ENCODE data around the gene SNRK. TPM values are rescaled to one million over a fixed set of nuclear protein-coding genes. Genes with fewer than 3 reads are reported as not detected.

Gene SNRK
- total RNA-seq, 4 donors from 2014 or later = 30.7 to 50.4 (median 45.8) TPM

DNA sequence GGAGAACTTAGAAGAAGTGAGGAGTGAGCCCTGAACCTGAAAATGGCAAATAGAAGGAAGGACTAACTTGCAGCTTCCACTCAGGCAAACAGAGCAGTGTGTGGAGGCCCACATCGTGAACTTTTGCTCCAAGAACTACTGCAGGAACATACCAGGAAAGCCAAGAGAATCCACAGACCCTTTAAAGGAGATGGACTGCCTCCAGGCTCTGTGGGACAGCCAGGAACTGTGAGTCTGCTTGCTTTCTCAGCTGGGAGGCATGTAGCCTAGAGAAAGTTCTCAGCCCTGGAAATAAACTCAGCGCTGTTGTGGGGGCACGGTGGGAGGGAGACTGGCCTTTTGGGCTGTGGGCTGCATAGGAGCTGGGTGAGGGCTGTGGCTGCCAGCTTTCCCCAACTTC, 93.0 kb downstream of the SNRK start:
- H3K27ac ChIP-seq (replicated peaks in 1 of 4) = peak overlapping the region; percentile 70 to 76 (median 75)
- no peaks in the 10 kb centered on the region for H3K27me3 ChIP-seq
- DNase-seq (ENCODE audit: extremely low spot score) = peak; percentile 86
- H3K36me3 ChIP-seq = no peaks in the 10 kb centered on the region
- intact Hi-C loops (cut with DNase I) = no loop called here
- peaks cover 9 to 35% (median 29%) of the 10 kb centered on the region in 4 donors for H3K4me1 ChIP-seq
- no peaks in the 10 kb centered on the region for H3K9me3 ChIP-seq
- TF ChIP-seq CTCF (IDR thresholded peaks at IDR 0.05) = no peak
- TF ChIP-seq POLR2A (IDR thresholded peaks at IDR 0.05; ENCODE audit: low read depth) = no peak
- no peak for TF ChIP-seq EP300 (IDR thresholded peaks at IDR 0.05)
- peak; percentile 58 to 59 for TF ChIP-seq POLR2AphosphoS5 (IDR thresholded peaks at IDR 0.05)
- no peak overlapping the region for H3K4me3 ChIP-seq
- WGBS = 54% methylated on average over 3 of the region's 3 CpGs

DNA sequence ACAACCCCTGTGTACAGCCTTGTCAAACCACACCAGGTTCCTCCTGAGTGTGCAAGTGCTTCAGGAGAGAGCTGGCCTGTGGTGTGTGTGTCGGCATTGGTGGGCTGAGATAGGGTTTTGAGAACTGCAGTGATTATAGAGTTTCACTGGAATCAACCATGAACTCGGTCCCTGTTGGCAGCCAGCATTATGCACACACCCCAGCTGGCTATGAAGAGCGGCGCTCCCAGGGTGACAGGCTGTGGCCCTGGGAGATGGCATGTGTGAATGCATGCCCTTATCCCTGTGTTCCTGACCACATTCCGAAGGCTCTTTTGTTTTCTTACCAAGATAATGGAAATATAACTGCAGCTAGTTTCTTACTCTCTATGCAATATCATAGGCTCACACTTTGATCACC, 101.8 kb downstream of the SNRK start:
- H3K4me3 ChIP-seq = no peak overlapping the region
- 96% methylated on average over 5 of the region's 5 CpGs for WGBS
- peaks cover 0 to 5% (median 0%) of the 10 kb centered on the region in 4 donors for H3K9me3 ChIP-seq
- peak overlapping the region in 1 of 4 donors; percentile 45 for H3K27ac ChIP-seq (replicated peaks in 1 of 4)
- no peaks in the 10 kb centered on the region for H3K27me3 ChIP-seq
- H3K4me1 ChIP-seq = peaks cover 9 to 27% (median 15%) of the 10 kb centered on the region in 4 donors
- TF ChIP-seq POLR2AphosphoS5 (IDR thresholded peaks at IDR 0.05) (no peak), EP300 (IDR thresholded peaks at IDR 0.05) (no peak), CTCF (IDR thresholded peaks at IDR 0.05) (no peak), POLR2A (IDR thresholded peaks at IDR 0.05; ENCODE audit: low read depth) (no peak)
- intact Hi-C loops (cut with DNase I) = no loop called here
- no peak for DNase-seq (ENCODE audit: extremely low spot score)
- H3K36me3 ChIP-seq = no peaks in the 10 kb centered on the region

- DNase-seq (ENCODE audit: extremely low spot score) = no peak
- no peaks in the 10 kb centered on the region for H3K36me3 ChIP-seq
- TF ChIP-seq CTCF (IDR thresholded peaks at IDR 0.05) (no peak), EP300 (IDR thresholded peaks at IDR 0.05) (no peak)
- peak overlapping the region in 3 of 4 donors; percentile 45 to 71 (median 53) for H3K27ac ChIP-seq (replicated peaks in 1 of 4)
- H3K9me3 ChIP-seq = peaks cover 0 to 5% (median 0%) of the 10 kb centered on the region in 4 donors
- H3K4me3 ChIP-seq = no peak overlapping the region
- H3K27me3 ChIP-seq = no peaks in the 10 kb centered on the region
- peaks cover 12 to 30% (median 19%) of the 10 kb centered on the region in 4 donors for H3K4me1 ChIP-seq
- intact Hi-C loops (cut with DNase I) = no loop called here
Observed at GRCh38 chr3:43388915-43389314, 102.6 kb downstream of the SNRK start.

GRCh38 chr3:43389388-43390254, 103.3 kb downstream of the SNRK start:
- Histone ChIP-seq H3K9me3 (peaks cover 0 to 5% (median 0%) of the 10 kb centered on the region in 4 donors), H3K4me3 (no peak overlapping the region), H3K4me1 (peaks cover 19 to 37% (median 26%) of the 10 kb centered on the region in 4 donors), H3K36me3 (no peaks in the 10 kb centered on the region), H3K27me3 (no peaks in the 10 kb centered on the region), H3K27ac (replicated peaks in 1 of 4) (peak overlapping the region; percentile 33 to 71 (median 70))
- WGBS = 62% methylated on average over 10 of the region's 10 CpGs
- DNase-seq (ENCODE audit: extremely low spot score) = peak; percentile 92
- peak; percentile 48 to 67 for TF ChIP-seq POLR2AphosphoS5 (IDR thresholded peaks at IDR 0.05)
- TF ChIP-seq EP300 (IDR thresholded peaks at IDR 0.05) = no peak
- intact Hi-C loops (cut with DNase I) = no loop called here

- H3K9me3 ChIP-seq = peaks cover 0 to 3% (median 0%) of the 10 kb centered on the region in 4 donors
- no peak overlapping the region for H3K4me3 ChIP-seq
- no peak for TF ChIP-seq POLR2AphosphoS5 (IDR thresholded peaks at IDR 0.05)
- no peak for TF ChIP-seq CTCF (IDR thresholded peaks at IDR 0.05)
- peak; percentile 78 for DNase-seq (ENCODE audit: extremely low spot score)
- peaks cover 22 to 41% (median 28%) of the 10 kb centered on the region in 4 donors for H3K4me1 ChIP-seq
- H3K27ac ChIP-seq (replicated peaks in 1 of 4) = peak overlapping the region; percentile 33 to 71 (median 70)
- no peaks in the 10 kb centered on the region for H3K36me3 ChIP-seq
- H3K27me3 ChIP-seq = no peaks in the 10 kb centered on the region
- intact Hi-C loops (cut with DNase I) = no loop called here
- 100% methylated on average over 1 of the region's 1 CpG for WGBS
Observed at GRCh38 chr3:43390255-43390588, 103.9 kb downstream of the SNRK start.

Data from esophagus muscularis mucosa (tissue), 4 donors.